Stimulated activated CD8-positive, alpha-beta memory T cell treated with anti-CD3 and anti-CD28 coated beads, Interleukin-15, amount 100 ng/mL, for 4 hours (primary cell): Measurements from ENCODE around the gene AREL1.

Experiments
- DNase-seq, 2 donors: peaks; one replicate each; pipeline ENCODE4 v3.0.0-alpha.2; 2020; ENCODE audit warnings: low read depth in 2 of 2

AREL1 gene

DNA sequence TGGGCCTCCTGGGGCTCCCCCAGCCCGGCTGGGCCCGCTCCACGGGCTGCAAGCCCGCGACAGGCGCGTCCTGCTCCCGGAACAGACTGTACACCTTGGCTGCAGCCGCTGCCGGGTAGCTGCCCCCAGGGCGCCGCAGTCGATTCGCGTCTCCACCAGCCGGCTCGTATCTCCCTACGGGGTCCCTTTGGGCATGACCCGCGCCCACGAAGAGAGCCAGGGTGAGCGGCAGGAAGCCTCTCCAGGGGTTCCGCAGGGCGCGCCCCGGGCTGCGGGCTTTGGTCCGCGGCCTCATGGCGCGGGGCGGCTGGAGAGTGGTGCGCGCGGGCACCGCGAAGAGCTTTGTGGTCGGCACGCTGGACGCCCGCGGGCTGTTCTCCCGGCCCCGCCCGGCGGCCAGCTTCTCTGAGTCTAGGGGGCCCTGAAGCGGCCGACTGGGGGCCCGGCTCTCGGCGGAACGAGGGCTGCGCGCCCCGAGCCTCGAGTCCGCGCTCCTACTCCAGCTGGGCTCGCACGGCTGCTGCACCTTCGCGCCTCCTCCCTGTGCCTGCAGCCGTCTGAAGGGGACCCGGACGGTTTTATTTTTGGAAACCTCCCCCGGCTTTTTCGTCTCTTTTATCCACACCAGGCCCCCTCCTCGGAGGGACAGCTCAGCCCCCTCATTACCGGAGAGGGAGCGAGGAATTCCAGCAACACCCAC is 101.1 kb downstream of the AREL1 start, which contains the start of gene LTBP2:
Gene LTBP2 (minus strand): TSS at position 588 of the 700 bp plus-strand sequence. CDS start 293 bp downstream, at position 295.
- no peak for DNase-seq
